GM18502 (cell line): ENCODE data around the gene RANGAP1.
"Not testable (repeated sequence)": the region's sequence is repeated elsewhere in the genome, so short reads cannot be mapped to it uniquely, and the experiment has no call there.

ENCODE experiments used
- ATAC-seq: cut with Tn5 transposase; IDR thresholded peaks from one replicate; pipeline ENCODE4 v1.9.1; 2021; ENCODE audit warnings: mild to moderate bottlenecking; ENCODE audit not compliant: unreplicated experiment, poor library complexity

Gene RANGAP1

DNA sequence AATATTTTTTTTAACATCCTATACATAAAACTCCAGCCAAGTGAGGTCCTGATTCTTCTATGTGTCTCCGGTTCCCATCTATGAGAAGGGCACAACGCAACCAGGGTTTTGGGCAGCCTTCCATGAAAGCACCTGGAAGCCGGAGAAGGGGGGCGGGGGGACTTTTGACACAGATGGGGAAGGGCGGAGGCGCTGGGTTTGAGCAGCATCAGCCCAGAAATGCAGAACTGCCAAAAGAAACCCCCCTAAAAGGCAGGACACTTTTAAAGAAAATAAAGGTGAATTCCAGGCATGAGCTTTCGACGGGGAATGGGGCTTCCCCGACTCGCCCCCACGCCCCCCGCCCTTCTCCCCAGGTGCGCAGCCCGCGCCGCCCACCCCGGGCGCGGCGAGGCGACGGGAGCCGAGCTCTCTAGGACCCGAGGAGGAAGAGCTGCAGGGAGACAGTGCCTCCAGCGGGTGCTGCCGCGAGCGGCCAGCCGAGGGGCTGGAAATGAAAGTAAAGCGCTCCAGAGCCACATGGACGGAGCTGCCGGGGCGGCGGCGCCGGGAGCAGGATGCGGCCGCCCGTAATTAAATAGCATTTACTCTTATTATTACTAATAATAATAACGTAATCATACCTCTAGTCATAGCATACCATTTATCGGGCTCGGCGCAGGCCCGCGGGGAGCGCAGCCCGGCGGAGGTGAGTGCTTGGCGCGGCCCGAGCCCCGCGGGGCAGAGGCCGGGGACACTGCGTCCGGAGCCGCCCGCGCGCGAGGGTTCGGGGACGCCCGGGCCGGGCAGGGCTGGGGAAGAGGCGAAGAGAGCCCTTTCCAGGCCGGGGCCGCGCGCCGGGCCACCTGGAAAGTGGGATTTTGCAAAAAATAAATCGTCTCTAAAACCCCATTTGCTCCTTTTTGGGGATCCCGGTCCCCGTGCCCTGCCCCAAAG lies 15.4 kb upstream of the RANGAP1 start, which contains the start of gene ZC3H7B:
Gene ZC3H7B (plus strand): TSS at position 441 of the 936 bp plus-strand sequence. CDS start 19,136 bp downstream, outside the sequence.
- ATAC-seq = peak; percentile 83

DNA sequence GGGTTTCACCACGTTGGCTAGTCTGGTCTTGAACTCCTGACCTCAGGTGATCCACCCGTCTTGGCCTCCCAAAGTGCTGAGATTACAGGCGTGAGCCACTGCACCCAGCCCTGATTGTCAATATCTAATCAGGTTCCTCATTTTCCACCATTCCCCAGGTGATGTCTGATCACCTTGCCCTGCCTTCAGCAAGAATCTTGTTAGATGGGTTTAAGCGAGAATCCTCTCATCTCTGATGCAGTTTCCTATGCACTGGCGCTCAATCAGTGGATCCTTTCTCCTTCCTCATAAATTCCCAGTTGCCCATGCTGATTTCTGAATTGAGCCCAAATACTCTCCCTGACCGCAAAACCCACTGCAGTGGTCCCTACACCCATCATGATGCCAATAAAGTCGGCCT lies 14.7 kb upstream of the RANGAP1 start:
- no peak for ATAC-seq

DNA sequence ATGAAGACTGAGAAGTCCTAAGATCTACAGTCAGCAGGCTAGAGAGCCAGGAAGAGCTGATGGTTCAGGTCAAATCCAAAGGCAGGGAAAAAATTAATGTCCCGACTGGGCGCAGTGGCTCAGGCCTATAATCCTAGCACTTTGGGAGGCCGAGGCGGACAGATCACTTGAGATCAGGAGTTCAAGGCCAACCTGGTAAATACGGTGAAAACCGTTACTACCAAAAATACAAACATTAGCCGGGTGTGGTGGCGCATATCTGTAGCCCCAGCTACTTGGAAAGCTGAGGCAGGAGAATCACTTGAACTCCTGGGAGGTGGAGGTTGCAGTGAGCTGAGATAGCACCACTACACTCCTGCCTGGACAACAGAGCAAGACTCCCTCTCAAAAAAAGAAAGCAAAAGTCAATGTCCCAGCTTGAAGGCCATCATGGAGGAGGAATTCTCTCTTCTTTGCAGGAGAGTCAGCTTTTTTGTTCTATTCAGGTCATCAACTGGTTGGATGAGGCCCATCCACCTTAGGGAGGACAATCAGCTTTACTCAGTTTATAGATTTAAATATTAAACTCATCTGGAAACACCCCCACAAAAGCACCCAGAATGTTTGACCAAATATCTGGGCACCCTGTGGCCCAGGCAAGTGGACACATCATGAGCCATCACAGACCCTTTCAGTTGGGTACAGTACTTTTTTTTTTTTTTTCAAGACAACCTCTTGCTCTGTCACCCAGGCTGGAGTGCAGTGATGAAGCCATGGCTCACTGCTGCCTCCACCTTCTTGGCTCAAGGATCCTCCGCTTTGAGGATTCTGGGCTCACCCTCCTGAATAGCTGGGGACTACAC lies 11.1 kb upstream of the RANGAP1 start:
- no peak for ATAC-seq

DNA sequence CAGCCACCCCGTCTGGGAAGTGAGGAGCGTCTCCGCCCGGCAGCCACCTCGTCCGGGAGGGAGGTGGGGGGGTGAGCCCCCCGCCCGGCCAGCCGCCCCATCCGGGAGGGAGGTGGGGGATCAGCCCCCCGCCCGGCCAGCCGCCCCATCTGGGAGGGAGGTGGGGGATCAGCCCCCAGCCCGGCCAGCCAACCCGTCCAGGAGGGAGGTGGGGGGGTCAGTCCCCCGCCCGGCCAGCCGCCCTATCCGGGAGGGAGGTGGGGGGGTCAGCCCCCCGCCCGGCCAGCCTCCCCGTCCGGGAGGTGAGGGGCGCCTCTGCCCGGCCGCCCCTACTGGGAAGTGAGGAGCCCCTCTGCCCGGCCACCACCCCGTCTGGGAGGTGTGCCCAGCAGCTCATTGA lies 8.8 kb upstream of the RANGAP1 start:
- not testable (repeated sequence) for ATAC-seq

DNA sequence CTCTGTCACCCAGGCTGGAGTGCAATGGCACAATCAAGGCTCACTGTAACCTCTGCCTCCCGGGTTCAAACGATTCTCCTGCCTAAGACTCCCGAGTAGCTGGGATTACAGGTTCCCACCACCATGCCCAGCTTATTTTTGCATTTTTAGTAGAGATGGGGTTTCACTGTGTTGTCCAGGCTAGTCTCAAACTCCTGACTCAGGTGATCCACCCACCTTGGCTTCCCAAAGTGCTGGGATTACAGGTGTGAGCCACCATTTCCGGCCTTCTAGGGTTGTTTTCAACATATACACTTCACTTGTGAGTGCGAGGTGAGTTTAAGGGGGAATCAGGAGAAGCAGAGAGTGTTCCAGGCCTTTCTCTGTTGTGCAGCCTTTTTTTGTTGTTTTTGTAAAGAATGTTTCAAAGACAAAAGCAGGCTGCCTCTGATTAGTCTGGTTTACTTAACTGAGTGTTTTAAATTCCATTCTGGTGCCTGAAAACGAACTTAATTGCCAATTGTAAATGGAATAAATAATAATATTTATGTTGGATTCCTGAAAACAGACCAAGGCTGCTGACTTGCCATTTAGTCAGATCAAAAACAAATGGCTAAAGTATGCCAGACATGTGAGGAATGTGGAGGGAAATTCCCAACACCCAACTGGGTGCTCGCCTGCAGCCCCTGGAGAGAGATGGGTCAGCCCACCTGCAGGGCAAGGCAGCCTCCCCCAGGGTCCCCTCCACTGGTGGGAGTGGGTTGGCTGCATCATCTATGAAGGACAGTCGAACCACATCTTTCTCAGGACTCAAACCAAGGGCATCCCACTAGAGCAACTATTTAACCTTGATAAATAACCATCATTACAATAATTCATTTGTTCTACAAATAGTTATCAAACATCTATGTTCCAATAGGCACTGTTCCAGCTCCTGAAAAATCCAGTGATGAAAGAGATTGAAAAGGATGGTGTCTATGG lies 4.6 kb upstream of the RANGAP1 start:
- no peak for ATAC-seq

DNA sequence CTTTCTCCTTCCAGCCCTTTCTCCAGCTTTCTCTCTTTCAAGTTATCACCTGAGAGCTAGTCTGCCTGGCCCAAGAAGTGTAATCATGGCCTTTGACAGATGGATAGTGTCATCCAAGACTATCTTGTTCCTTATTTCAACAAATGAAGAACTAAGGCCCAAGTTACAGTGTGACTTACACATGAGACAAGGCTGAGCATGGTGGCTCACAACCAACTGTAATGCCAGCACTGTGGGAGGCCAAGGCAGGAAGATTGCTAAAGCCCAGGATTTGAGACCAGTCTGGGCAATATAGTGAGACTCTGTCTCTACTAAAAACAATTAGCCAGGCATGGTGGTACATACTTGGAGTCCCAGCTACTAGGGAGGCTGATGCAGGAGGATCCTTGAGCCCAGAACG lies 3.7 kb upstream of the RANGAP1 start:
- no peak for ATAC-seq

DNA sequence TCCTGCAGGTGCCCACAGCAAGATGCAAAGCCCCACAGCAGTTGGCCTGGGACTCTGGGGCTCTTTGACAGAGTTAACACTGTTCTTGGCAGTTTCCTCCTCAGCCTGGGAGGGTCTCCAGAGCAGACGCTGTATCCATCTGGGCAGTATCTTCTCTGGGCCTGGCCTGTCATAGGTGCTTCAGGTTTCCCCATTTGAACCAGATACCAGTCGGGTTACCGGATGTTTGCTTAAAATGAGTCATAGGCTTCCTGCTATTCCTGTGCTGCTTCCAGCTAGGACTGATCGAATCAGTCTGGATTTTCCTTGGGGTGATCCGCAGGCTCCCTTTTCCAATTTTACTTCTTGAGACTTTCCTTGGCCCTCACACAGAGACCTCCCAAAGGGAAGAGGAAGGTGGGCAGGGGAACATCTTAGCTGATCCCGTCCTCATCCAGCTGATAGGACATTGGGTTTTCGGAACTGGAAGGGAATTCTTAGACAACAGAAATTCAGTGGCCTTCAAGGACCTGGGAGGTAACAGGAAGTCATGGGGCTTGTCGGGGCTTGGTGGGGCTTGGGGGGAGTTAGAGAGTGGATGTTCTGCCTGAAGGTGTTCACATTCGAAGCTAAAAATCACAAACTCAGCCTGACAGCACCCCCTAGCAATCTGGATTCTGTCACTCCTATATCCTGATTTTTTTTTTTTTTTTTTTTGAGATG lies 2.4 kb upstream of the RANGAP1 start:
- ATAC-seq = no peak

DNA sequence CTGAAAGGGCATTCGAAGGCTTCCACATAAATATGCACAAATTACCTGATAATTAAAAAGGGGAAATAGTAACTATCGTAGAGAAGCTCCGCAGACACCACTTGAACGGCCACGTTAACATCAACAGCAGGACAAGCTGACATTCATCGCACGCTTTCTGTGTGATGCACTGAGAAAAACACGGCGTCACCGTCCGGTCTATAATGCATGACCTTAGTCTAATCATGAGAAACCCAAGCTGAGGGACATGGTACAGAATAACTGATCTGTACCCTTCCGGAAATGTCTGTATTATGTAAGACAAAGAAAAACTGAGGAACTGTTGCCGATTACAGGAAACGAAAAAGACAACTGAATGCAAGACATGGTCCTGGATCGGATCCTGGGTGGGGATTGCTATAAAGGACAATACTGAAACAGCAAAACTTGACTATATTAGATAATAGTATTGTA lies 678 bp upstream of the RANGAP1 start:
- ATAC-seq = peak; percentile 18

DNA sequence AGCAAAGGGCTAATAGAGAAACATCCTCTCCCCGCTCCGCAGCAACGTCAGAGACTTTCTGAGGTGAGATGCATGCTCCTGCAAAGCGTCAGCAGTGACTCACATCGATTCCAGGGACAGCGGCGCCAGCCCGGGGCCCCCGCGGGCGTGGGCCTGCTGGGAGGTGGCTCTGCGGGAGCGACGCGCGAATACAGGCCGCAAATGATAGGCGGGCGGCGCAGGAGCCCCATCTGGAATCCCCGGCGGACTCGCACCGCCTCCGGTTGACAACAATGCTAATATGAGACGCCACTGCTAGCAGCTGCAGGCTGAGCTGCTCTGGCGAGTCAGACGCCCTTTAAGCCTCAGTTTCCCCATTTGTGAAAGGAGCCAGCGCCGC lies 557 bp downstream of the RANGAP1 start:
- ATAC-seq = peak; percentile 27

DNA sequence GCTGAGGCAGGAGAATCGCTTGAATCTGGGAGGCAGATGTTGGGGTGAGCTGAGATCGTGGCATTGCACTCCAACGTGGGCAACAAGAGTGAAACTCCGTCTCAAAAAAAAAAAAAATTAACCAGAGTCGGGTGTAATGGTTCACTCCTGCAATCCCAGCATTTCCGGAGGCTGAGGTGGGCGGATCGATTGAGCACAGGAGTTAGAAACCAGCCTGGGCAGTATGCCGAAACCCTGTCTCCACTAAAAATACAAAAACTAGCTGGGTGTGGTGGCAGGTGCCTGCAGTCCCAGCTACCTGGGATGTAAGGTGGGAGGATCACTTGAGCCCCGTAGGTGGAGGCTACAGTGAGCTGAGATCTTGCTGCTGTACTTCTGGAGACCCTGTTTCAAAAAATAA lies 1.5 kb downstream of the RANGAP1 start:
- ATAC-seq = no peak

DNA sequence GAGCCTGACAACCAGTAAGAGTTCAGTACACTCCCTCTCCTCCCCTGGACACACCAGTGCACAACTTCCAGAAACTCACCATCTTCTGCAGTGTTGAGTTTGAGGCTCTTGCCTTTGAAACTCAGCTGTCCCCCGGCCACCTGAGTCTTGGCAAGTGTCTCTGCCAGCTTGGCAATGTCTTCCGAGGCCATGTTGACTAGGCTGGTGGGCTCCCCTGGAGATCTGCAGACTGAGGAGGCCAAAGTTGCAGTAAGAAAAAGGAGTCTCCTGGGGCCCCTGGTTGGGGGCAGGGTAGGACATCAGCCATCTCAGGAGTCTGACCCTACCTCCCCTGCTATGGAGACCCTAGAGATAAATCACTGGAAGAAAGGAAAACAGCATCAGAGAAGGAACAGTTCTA lies 5.1 kb downstream of the RANGAP1 start:
- ATAC-seq = no peak

DNA sequence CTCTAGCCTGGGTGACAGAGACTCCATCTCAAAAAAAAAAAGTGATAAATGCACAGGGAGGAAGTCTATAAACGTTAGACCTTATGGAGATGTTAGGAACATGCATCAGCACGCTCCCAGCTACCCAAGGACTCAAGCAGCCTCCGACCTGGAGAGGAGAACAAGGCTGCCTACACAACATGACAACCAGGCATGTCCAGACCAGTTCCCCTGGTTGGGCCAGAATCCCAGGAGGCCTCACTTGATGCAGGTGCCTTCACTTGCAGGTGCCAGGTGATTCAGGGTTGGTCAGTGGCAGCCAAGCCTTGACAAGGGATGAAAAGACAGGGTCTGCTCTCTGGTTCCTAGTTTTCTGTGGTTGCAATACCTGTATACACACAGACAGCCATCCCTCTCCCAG lies 5.9 kb downstream of the RANGAP1 start:
- no peak for ATAC-seq

DNA sequence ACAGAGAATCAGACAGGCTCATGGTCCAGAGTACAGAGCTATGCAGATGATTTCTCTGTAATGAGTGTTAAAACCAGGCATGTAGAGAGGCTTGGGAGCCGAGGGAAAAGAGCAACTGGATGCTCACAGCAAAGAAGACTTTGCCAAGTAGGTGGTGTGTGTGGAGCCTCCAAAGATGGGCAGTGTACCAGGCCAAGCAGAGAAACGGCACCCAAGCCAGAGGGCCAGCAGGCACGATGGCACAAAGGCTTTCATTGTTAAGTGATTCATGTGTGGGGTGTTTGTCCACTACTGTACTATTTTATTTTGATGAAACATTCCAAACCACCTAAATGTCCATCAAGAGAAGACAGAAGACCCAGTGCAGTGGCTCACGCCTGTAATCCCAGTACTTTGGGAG lies 11.1 kb downstream of the RANGAP1 start:
- no peak for ATAC-seq

DNA sequence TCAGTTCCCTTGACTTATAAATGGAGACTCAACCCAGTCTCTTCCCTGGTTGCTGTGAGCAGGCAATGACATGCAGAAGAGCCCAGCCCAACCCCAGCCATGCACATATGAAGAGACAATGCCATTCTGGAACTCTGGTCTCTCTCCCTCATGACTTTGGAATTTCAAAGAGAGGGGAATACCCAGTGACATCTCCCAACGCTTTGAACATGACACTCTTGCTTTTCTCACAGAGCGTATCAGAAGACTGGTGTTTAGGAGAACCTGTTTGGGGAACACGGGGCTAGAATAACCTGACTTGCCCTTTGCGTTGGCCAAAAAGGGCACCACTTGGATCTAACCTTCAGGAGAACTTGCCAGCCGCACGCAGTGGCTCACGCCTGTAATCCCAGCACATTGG lies 12.9 kb downstream of the RANGAP1 start:
- no peak for ATAC-seq

DNA sequence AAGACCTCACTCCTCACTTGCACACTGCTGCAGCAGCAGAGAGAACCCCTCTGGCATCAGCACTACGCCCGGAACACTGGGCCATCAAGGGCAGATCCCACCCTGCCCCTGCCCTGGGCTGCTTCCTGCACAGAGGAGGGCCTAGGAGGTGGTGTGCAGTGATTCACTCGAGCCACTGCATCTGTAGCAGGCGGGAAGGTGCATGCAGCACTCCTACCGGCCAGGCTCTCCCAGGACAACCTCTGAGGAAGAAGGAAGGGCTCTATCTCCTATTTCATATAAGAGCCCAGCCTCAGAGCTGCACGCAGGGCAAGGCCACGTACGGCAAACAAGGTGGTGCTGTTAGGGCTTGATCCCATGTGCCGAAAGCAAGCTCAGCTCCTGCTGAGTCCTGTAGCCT lies 14.2 kb downstream of the RANGAP1 start:
- ATAC-seq = no peak

DNA sequence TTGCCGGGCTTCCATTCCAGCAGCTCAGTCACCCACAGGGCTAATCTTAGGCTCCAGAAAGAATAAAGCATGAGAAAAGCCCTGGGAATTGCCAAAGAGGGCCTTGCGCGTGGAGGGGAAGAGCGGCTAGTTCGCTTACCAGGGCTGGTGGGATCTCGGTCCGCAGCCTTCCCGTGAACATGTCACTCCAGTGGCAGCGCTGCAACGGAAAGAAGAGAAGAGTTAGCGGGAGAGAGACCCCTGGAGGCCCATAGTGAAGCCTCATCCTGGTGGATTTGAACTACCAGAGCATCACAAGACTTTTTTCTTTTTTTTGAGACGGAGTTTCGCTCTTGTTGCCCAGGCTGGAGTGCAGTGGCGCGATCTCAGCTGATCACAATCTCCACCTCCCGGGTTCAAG lies 18.0 kb downstream of the RANGAP1 start:
- ATAC-seq = no peak

DNA sequence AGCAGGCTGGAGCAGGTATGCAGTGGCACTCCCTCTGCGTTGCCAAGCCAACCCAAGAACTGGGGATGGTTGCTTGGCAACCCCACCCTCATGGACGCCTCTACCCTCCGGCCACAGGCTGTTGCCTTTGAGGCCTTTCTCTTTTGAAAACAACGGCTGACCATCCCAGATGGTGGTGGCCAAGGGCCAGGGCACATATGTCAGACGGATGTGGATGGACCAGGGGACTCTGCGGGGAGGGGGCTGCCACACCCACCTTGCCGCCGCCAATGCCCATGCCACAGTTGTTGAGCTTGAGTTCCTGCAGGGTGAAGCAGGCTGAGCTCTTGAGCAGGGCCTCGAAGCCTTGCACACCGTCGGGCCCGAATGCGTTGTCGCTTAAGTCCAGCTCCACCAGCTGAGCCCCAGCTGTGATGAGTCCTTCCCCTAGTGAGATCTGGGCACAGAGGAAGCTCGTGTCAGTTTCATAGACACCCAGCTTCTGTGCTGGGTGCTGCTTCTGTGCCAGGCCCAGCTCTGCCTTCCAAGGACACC lies 21.5 kb downstream of the RANGAP1 start:
- ATAC-seq = no peak

DNA sequence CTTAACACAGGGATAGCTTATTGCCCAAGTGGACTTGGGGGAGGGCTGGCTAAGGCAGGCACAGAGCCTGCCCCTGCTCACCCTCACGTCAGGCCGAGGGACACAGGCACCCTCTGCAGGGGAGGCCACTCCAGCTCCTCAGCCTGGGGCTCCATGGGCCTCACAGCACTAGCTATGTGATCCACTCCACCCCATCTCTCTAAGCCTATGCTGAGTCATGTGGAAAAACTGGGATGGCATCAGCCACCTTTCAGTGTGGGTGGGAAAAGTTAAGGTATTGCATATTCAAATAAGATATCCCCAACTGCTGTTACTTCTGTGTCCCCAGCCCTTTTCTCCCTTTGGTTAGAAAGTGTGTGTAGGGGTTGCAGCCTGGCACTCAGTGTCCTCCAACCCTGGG lies 22.3 kb downstream of the RANGAP1 start:
- no peak for ATAC-seq

DNA sequence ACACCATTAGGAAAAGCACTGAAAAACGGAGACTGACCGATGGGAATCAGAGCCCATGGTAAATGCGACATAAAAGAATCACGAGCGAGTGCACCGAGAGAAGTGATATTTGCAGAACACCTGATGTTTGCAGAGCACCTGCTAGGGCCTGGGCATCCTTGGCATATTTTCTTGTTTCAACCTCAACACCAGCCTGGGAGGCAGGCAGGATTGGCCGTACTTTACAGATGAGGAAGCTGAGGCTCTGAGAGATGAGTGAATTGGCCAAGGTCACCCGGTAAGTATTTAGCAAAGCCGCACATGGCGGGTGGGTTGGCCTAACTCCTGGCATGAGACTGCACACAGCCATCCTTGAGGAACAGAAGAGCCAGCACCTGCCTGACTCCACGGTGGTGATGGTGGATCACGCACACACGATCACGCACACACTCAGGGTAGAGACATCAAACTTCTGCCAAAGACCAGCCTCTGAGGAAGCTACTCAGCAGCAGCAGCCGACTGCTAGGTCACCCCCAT lies 23.7 kb downstream of the RANGAP1 start:
- ATAC-seq = no peak
